Cerebellar cortex (tissue), 1 donor: ENCODE data around the gene FBXO42.
"Not testable (repeated sequence)": the region's sequence is repeated elsewhere in the genome, so short reads cannot be mapped to it uniquely, and the experiment has no call there.

Experiments used
- DNase-seq: peaks from one replicate; pipeline ENCODE4 v3.0.0-alpha.2; 2015; ENCODE audit warnings: low spot score

FBXO42 gene

GRCh38 chr1:16262067-16262466, 90.2 kb downstream of the FBXO42 start:
- no peak for DNase-seq

GRCh38 chr1:16260814-16261213, 91.5 kb downstream of the FBXO42 start:
- no peak for DNase-seq

- no peak for DNase-seq
These were observed 93.6 kb downstream of the FBXO42 start for GRCh38 chr1:16258591-16259135.

GRCh38 chr1:16257968-16258367, 94.3 kb downstream of the FBXO42 start:
- DNase-seq, result no peak

GRCh38 chr1:16257556-16257955, 94.7 kb downstream of the FBXO42 start:
- not testable (repeated sequence) for DNase-seq

- DNase-seq, result no peak
These were observed 95.8 kb downstream of the FBXO42 start for GRCh38 chr1:16256478-16256877.

GRCh38 chr1:16254263-16254928, 97.9 kb downstream of the FBXO42 start:
- no peak for DNase-seq

GRCh38 chr1:16253332-16253922, 98.9 kb downstream of the FBXO42 start:
- DNase-seq, result no peak

GRCh38 chr1:16252912-16253311, 99.4 kb downstream of the FBXO42 start:
- DNase-seq, result no peak

- DNase-seq, result no peak
These were observed 100.9 kb downstream of the FBXO42 start for GRCh38 chr1:16251381-16251780.

GRCh38 chr1:16250524-16251251, 101.6 kb downstream of the FBXO42 start:
- DNase-seq, result no peak

GRCh38 chr1:16249596-16250241, 102.6 kb downstream of the FBXO42 start:
- DNase-seq, result no peak

- peak; percentile 93 for DNase-seq
These were observed 103.4 kb downstream of the FBXO42 start for GRCh38 chr1:16248603-16249516.

- DNase-seq, result no peak
These were observed 104.3 kb downstream of the FBXO42 start for GRCh38 chr1:16248007-16248436.

GRCh38 chr1:16247441-16247840, 104.8 kb downstream of the FBXO42 start:
- no peak for DNase-seq

- peak; percentile 58 for DNase-seq
These were observed 105.3 kb downstream of the FBXO42 start for GRCh38 chr1:16246961-16247360.

GRCh38 chr1:16246239-16246638, 106.0 kb downstream of the FBXO42 start:
- not testable (repeated sequence) for DNase-seq

- no peak for DNase-seq
These were observed 106.6 kb downstream of the FBXO42 start for GRCh38 chr1:16245476-16246196.

GRCh38 chr1:16244650-16245285, 107.5 kb downstream of the FBXO42 start:
- no peak for DNase-seq
